ENCODE data around the gene IFIT1. TPM values are rescaled to one million over a fixed set of nuclear protein-coding genes. Genes with fewer than 3 reads are reported as not detected.

Gene IFIT1
- total and polyA plus RNA-seq, 9 of the 15 experiments (the other 6 are each of a cell fraction or from before 2014, with no cell fraction given), result 0.03 to 0.40 (median 0.18) TPM

GRCh38 chr10:89352802-89353201, 39.6 kb upstream of the IFIT1 start (continued):
- TF ChIP-seq KDM1A (IDR thresholded peaks at IDR 0.05) (no peak), ZNF780A (CRISPR knock-in tag; IDR thresholded peaks at IDR 0.05) (no peak), SRF (CRISPR knock-in tag; IDR thresholded peaks at IDR 0.05) (no peak), ZNF23 (CRISPR knock-in tag; IDR thresholded peaks at IDR 0.05) (no peak), FOSL1 (tag; conservative IDR thresholded peaks at IDR 0.05) (no peak), NELFE (IDR thresholded peaks at IDR 0.05; ENCODE audit: insufficient read depth, insufficient read length) (no peak), ARNT (IDR thresholded peaks at IDR 0.05) (no peak), CXXC5 (CRISPR knock-in tag; IDR thresholded peaks at IDR 0.05) (no peak), GTF2E2 (tag; IDR thresholded peaks at IDR 0.05) (no peak), MAX (CRISPR knock-in tag; IDR thresholded peaks at IDR 0.05) (no peak), ZNF24 (IDR thresholded peaks at IDR 0.05) (no peak), THRAP3 (IDR thresholded peaks at IDR 0.05; ENCODE audit: borderline replicate concordance) (no peak), GATAD2B (IDR thresholded peaks at IDR 0.05; ENCODE audit: borderline replicate concordance) (no peak), ZSCAN29 (IDR thresholded peaks at IDR 0.05) (no peak), RAD51 (IDR thresholded peaks at IDR 0.05; ENCODE audit: borderline replicate concordance, low read depth) (no peak), ZNF407 (IDR thresholded peaks at IDR 0.05; ENCODE audit: low read depth) (no peak), CBFA2T2 (conservative IDR thresholded peaks at IDR 0.05) (peak; percentile 33; the same call in 1 of the 2 replicates), E2F4 (CRISPR knock-in tag; IDR thresholded peaks at IDR 0.05; ENCODE audit: low read depth) (no peak)
